Keratinocyte (primary cell): ENCODE data around the gene NR1H4.

Experiments used
- EZH2 ChIP-seq: IDR thresholded peaks from one replicate; pipeline ENCODE4 v1.6.1; 2012; ENCODE audit warnings: inconsistent platforms, mild to moderate bottlenecking, low read length, moderate library complexity
- TF ChIP-seq, protein P1 (sequence below), 3 experiments: IDR thresholded peaks in 1 of 3; conservative IDR thresholded peaks in 1 of 3; optimal IDR thresholded peaks in 1 of 3; 2 replicates in 2 of 3; 3 replicates in 1 of 3; pipeline versions ENCODE3 to v1.5.1; 2011; ENCODE audit warnings: low read length in 3 of 3, mild to moderate bottlenecking in 3 of 3, moderate library complexity in 2 of 3, control low read depth in 1 of 3, inconsistent platforms in 1 of 3; ENCODE audit not compliant: insufficient read depth in 2 of 3; ENCODE audit errors: extremely low read depth in 1 of 3

GRCh38 chr12:100485983-100486382 is 12.3 kb downstream of the NR1H4 start:
- TF ChIP-seq, protein P1, sequence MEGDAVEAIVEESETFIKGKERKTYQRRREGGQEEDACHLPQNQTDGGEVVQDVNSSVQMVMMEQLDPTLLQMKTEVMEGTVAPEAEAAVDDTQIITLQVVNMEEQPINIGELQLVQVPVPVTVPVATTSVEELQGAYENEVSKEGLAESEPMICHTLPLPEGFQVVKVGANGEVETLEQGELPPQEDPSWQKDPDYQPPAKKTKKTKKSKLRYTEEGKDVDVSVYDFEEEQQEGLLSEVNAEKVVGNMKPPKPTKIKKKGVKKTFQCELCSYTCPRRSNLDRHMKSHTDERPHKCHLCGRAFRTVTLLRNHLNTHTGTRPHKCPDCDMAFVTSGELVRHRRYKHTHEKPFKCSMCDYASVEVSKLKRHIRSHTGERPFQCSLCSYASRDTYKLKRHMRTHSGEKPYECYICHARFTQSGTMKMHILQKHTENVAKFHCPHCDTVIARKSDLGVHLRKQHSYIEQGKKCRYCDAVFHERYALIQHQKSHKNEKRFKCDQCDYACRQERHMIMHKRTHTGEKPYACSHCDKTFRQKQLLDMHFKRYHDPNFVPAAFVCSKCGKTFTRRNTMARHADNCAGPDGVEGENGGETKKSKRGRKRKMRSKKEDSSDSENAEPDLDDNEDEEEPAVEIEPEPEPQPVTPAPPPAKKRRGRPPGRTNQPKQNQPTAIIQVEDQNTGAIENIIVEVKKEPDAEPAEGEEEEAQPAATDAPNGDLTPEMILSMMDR (optimal IDR thresholded peaks at IDR 0.05 in 1 of 3, IDR thresholded peaks at IDR 0.05 in 1 of 3, conservative IDR thresholded peaks at IDR 0.05 in 1 of 3; ENCODE audit: extremely low read depth in 1 of 3, insufficient read depth in 2 of 3, low read length in 3 of 3) = no peak
- no peak for TF ChIP-seq EZH2
